Tibial nerve (tissue), 4 donors: Measurements from ENCODE around the gene TSPAN13. TPM values are rescaled to one million over a fixed set of nuclear protein-coding genes. Genes with fewer than 3 reads are reported as not detected.
A peak's percentile ranks its signal among the peaks of the same experiment; 100 is the strongest.
"Not testable (repeated sequence)": the region's sequence is repeated elsewhere in the genome, so short reads cannot be mapped to it uniquely, and the experiment has no call there.

Source experiments
- DNase-seq, 2 donors: peaks; one replicate each; pipeline ENCODE4 v3.0.0-alpha.2; 2019; ENCODE audit warnings: low spot score in 2 of 2
- H3K27ac ChIP-seq, 4 donors: fragments of 200-600 bp; sonication (generic) in 3 of 4; one replicate each; pipeline ENCODE4 v1.5.1; 2017 to 2019; ENCODE audit warnings: mild to moderate bottlenecking in 1 of 4
- H3K27me3 ChIP-seq, 2 donors: fragments of 200-600 bp; sonication (generic) in 1 of 2; one replicate each; pipeline versions ENCODE4 v1.5.1 to v1.6.0; 2017 to 2019
- H3K36me3 ChIP-seq, 3 donors: fragments of 200-600 bp; sonication (generic); one replicate each; pipeline ENCODE4 v1.5.1; 2018 to 2019
- H3K4me1 ChIP-seq, 4 donors: fragments of 200-600 bp; sonication (generic) in 3 of 4; one replicate each; pipeline ENCODE4 v1.5.1; 2017 to 2019
- H3K4me3 ChIP-seq, 4 donors: fragments of 200-600 bp; sonication (generic) in 3 of 4; one replicate each; pipeline ENCODE4 v1.5.1; 2017 to 2019; ENCODE audit warnings: mild to moderate bottlenecking in 1 of 4, moderate library complexity in 1 of 4
- H3K9me3 ChIP-seq, 4 donors: fragments of 200-600 bp; sonication (generic) in 3 of 4; one replicate each; pipeline ENCODE4 v1.5.1; 2017 to 2019
- EP300 ChIP-seq, 2 donors: sonication (generic); formaldehyde crosslinking; IDR thresholded peaks; one replicate each; pipeline ENCODE4 v1.6.1; 2017; ENCODE audit warnings: antibody characterized with exemption in 2 of 2, mild to moderate bottlenecking in 1 of 2
- POLR2A ChIP-seq, 2 donors: fragments of 450-650 bp; IDR thresholded peaks; one replicate each; pipeline ENCODE4 v1.6.1; 2017; ENCODE audit warnings: antibody characterized with exemption in 2 of 2, mild to moderate bottlenecking in 2 of 2, moderate library complexity in 2 of 2
- WGBS, 2 donors: methylation state at CpG; one replicate each; pipeline ENCODE4 v1.1.5; 2018; 5-methylcytosine and 5-hydroxymethylcytosine counted together
- total RNA-seq, 4 donors: library from RNA; depleted of rRNA; stranded (reverse); fragments of >200 nt; gene quantifications; one replicate each; pipeline ENCODE4 v1.1.0, GENCODE V29; 2016
- TF ChIP-seq, protein P1 (sequence below), 5 experiments: fragments of 200-600 bp in 3 of 5; fragments of 450-650 bp in 2 of 5; sonication (generic) in 3 of 5; IDR thresholded peaks; one replicate each; pipeline ENCODE4 v1.5.1; 2016 to 2019; ENCODE audit warnings: antibody characterized with exemption in 5 of 5, mild to moderate bottlenecking in 3 of 5, moderate library complexity in 2 of 5

Gene TSPAN13
- total RNA-seq, 4 donors from 2014 or later: 6.9 to 11.7 (median 9.0) TPM

DNA sequence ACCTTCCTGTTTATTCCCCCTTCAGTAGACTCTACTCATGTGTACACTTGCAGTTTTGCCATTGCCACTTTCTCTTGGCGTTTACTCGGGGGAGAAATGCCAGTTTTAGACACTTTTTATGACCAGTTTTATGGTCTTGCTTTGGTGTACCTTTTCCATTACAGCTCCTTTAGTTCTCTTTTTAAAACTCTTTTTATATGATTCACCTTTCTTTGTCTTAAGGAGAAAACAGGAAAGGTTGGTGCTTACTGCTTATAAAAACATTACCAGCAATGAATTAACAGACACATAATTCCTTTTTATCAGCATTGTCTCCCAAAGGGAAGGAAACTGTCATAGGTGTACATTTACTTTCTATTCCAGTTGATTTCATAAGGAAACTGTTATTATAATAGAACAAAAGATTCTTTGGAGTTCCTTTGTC lies 11.9 kb downstream of the TSPAN13 start:
- no peaks in the 10 kb centered on the region for H3K36me3 ChIP-seq
- WGBS, 2 donors: 64 to 84% methylated on average over 2 of the region's 2 CpGs
- H3K4me1 ChIP-seq: no peaks in the 10 kb centered on the region
- no peak for TF ChIP-seq EP300 (IDR thresholded peaks at IDR 0.05)
- TF ChIP-seq, protein P1, sequence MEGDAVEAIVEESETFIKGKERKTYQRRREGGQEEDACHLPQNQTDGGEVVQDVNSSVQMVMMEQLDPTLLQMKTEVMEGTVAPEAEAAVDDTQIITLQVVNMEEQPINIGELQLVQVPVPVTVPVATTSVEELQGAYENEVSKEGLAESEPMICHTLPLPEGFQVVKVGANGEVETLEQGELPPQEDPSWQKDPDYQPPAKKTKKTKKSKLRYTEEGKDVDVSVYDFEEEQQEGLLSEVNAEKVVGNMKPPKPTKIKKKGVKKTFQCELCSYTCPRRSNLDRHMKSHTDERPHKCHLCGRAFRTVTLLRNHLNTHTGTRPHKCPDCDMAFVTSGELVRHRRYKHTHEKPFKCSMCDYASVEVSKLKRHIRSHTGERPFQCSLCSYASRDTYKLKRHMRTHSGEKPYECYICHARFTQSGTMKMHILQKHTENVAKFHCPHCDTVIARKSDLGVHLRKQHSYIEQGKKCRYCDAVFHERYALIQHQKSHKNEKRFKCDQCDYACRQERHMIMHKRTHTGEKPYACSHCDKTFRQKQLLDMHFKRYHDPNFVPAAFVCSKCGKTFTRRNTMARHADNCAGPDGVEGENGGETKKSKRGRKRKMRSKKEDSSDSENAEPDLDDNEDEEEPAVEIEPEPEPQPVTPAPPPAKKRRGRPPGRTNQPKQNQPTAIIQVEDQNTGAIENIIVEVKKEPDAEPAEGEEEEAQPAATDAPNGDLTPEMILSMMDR (IDR thresholded peaks at IDR 0.05): no peak
- no peak for TF ChIP-seq POLR2A (IDR thresholded peaks at IDR 0.05)
- H3K27me3 ChIP-seq: no peaks in the 10 kb centered on the region
- H3K4me3 ChIP-seq: no peak overlapping the region
- peaks cover 0 to 5% (median 0%) of the 10 kb centered on the region in 4 donors for H3K9me3 ChIP-seq
- no peak for DNase-seq
- peak overlapping the region in 1 of 4 donors; percentile 16 for H3K27ac ChIP-seq

- H3K9me3 ChIP-seq, DNase-seq: not testable (repeated sequence)
- WGBS, 2 donors: 96 to 100% methylated on average over 3 of the region's 3 CpGs
Observed at GRCh38 chr7:16769994-16770393, 16.4 kb downstream of the TSPAN13 start.

DNA sequence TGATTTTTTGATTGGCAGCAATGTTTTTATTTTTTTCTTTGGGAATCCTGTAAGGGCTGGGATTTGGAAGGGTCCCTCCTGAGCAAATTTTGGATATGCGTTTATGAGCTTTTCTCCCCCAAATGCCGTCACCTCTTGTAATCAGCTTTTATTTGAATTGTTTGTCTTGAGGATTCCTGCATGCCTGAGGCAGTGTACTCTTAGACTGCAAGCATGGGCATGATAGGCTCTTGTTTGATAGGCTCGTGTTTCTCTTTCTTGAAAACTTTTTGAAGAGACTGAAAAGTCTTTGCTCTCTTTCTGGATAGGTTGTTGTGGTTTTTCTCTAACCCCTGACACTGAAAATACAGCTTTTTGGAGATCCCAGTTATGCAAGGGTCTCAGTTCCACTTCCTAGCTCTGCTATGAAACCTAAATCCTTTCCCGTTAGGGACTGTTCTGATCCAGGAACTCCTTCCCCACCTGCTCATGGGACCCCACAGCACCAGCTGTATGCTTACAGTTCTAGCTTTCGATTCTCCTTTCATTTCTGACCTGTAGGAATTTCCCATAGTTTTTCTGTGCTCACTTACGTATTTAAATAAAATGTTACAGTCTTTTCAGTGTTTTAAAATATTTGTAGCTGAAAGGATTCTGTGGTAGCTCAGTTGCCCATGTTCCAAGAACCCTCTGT lies 17.2 kb downstream of the TSPAN13 start:
- no peak overlapping the region for H3K27ac ChIP-seq
- H3K27me3 ChIP-seq: no peaks in the 10 kb centered on the region
- no peaks in the 10 kb centered on the region for H3K4me1 ChIP-seq
- 63 to 70% methylated on average over 6 of the region's 6 CpGs for WGBS, 2 donors
- peaks cover 0 to 5% (median 0%) of the 10 kb centered on the region in 4 donors for H3K9me3 ChIP-seq
- no peaks in the 10 kb centered on the region for H3K36me3 ChIP-seq
- no peak for TF ChIP-seq POLR2A (IDR thresholded peaks at IDR 0.05)
- TF ChIP-seq EP300 (IDR thresholded peaks at IDR 0.05): no peak
- TF ChIP-seq, protein P1 (IDR thresholded peaks at IDR 0.05): no peak
- no peak overlapping the region for H3K4me3 ChIP-seq
- DNase-seq: no peak

More at GRCh38 chr7:16769994-16770393, 16.4 kb downstream of the TSPAN13 start:
- not testable (repeated sequence) for H3K27ac ChIP-seq, H3K36me3 ChIP-seq, H3K4me1 ChIP-seq, H3K27me3 ChIP-seq, H3K4me3 ChIP-seq

DNA sequence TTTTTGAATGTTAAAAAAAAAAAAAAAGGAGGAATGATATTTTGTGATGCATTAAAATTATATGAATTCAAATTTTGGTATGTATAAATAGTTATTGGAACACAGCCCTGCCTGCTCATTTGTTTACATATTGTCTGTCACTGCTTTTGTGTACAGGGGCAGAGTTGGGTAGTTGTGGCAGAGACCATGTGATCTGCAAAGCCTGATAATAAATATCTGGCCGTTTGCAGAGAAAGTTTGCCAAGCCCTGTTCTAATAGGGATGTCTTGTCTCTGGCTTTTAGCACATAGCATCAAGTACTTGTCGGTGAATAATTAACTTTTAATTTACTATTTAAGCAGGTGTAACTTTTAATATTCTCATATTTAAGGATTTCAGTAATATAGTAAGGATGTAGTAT lies 19.8 kb downstream of the TSPAN13 start:
- Histone ChIP-seq H3K36me3 (no peaks in the 10 kb centered on the region), H3K4me3 (no peak overlapping the region), H3K27me3 (no peaks in the 10 kb centered on the region), H3K9me3 (peaks cover 0 to 2% (median 0%) of the 10 kb centered on the region in 4 donors), H3K27ac (no peak overlapping the region), H3K4me1 (no peaks in the 10 kb centered on the region)
- WGBS, 2 donors: 43 to 51% methylated on average over 2 of the region's 2 CpGs
- DNase-seq: no peak
- TF ChIP-seq POLR2A (IDR thresholded peaks at IDR 0.05) (no peak), EP300 (IDR thresholded peaks at IDR 0.05) (no peak)
- TF ChIP-seq, protein P1 (IDR thresholded peaks at IDR 0.05): no peak

GRCh38 chr7:16773884-16774283 lies 20.3 kb downstream of the TSPAN13 start:
- no peak for DNase-seq
- H3K9me3 ChIP-seq: no peaks in the 10 kb centered on the region
- no peak overlapping the region for H3K27ac ChIP-seq
- 93 to 95% methylated on average over 2 of the region's 2 CpGs for WGBS, 2 donors
- TF ChIP-seq POLR2A (IDR thresholded peaks at IDR 0.05) (no peak), EP300 (IDR thresholded peaks at IDR 0.05) (no peak)
- TF ChIP-seq, protein P1 (IDR thresholded peaks at IDR 0.05): no peak
- no peaks in the 10 kb centered on the region for H3K4me1 ChIP-seq
- H3K4me3 ChIP-seq: no peak overlapping the region
- H3K36me3 ChIP-seq: no peaks in the 10 kb centered on the region
- H3K27me3 ChIP-seq: no peaks in the 10 kb centered on the region
